B cell (primary cell): ENCODE measurements around the gene HCN4.

ENCODE experiments used
- EZH2 ChIP-seq: IDR thresholded peaks from 2 replicates; pipeline ENCODE4 v1.6.1; 2012; ENCODE audit warnings: borderline replicate concordance, low read depth, mild to moderate bottlenecking, moderate library complexity, low read length; ENCODE audit not compliant: insufficient read depth, poor library complexity, severe bottlenecking
- TF ChIP-seq, protein P1 (sequence below): fragments of 200-600 bp; IDR thresholded peaks from one replicate; pipeline ENCODE4 v1.8.0; 2022; ENCODE audit warnings: antibody characterized with exemption, mild to moderate bottlenecking

DNA sequence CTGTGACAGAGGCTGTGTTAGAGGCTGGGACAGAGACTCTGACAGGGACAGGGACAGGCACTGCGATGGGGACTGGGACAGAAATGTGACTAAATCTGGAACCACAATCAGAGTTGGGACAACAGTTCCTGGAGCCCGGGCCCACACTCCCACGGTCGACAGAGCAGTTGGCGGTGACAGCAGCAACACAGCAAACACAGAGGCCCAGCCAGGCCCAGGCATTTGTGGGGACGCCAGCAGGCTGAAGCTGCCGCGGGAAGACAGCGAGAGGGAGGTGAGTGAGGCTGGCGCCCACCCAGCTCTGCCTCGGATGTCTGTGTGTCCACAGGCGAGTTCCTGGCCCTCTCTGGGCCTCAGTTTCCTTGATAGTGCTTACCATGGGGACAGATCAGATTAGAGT is 9.3 kb upstream of the HCN4 start:
- TF ChIP-seq, protein P1, sequence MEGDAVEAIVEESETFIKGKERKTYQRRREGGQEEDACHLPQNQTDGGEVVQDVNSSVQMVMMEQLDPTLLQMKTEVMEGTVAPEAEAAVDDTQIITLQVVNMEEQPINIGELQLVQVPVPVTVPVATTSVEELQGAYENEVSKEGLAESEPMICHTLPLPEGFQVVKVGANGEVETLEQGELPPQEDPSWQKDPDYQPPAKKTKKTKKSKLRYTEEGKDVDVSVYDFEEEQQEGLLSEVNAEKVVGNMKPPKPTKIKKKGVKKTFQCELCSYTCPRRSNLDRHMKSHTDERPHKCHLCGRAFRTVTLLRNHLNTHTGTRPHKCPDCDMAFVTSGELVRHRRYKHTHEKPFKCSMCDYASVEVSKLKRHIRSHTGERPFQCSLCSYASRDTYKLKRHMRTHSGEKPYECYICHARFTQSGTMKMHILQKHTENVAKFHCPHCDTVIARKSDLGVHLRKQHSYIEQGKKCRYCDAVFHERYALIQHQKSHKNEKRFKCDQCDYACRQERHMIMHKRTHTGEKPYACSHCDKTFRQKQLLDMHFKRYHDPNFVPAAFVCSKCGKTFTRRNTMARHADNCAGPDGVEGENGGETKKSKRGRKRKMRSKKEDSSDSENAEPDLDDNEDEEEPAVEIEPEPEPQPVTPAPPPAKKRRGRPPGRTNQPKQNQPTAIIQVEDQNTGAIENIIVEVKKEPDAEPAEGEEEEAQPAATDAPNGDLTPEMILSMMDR: no peak
- no peak for TF ChIP-seq EZH2
